IMR-90 (cell line): ENCODE results near the gene XRN1. TPM values are rescaled to one million over a fixed set of nuclear protein-coding genes. Genes with fewer than 3 reads are reported as not detected.

Experiments used
- ATAC-seq: fragments of 200-7000 bp; cut with Tn5 transposase; 2 replicates; pipeline ENCODE4 v1.9.1; 2020; ENCODE audit warnings: low read depth, mild to moderate bottlenecking, moderate library complexity
- BruUV-seq: library from RNA; stranded (reverse); fragments of 400-500 nt; replicated peaks from 2 replicates; lab custom pipeline; 2021; lab: Mats Ljungman, UMichigan
- CTCF ChIA-PET: fragments of 300-600 bp; formaldehyde crosslinking; extraction: SDS; loops from one replicate; lab custom pipeline; 2021; ENCODE audit warnings: antibody characterized with exemption; lab: Yijun Ruan, JAX
- POLR2A ChIA-PET: fragments of 300-600 bp; sonication (Branson Sonifier 250); formaldehyde crosslinking; loops from one replicate; lab custom pipeline; 2022; ENCODE audit warnings: antibody characterized with exemption; ENCODE audit not compliant: unreplicated experiment; lab: Charles Lee
- DNase-seq: peaks from one replicate; pipeline ENCODE4 v3.0.0; 2013
- H2AFZ ChIP-seq: replicated peaks from 2 replicates; pipeline ENCODE3; 2013; ENCODE audit warnings: low read length, mild to moderate bottlenecking; ENCODE audit not compliant: poor library complexity
- H2AK5ac ChIP-seq: 2 replicates; pipeline ENCODE4 v1.6.1; 2013; ENCODE audit warnings: low read depth, low read length, inconsistent platforms
- H2AK9ac ChIP-seq: replicated peaks from 2 replicates; pipeline ENCODE3; 2013; ENCODE audit warnings: mild to moderate bottlenecking, low read depth, low read length, moderate library complexity; ENCODE audit not compliant: poor library complexity
- H2BK120ac ChIP-seq: 2 replicates; pipeline ENCODE4 v1.6.1; 2013; ENCODE audit warnings: low read depth, low read length, inconsistent platforms
- H2BK15ac ChIP-seq: 3 replicates; pipeline ENCODE4 v1.6.1; 2013; ENCODE audit warnings: low read depth, low read length, inconsistent platforms
- H2BK20ac ChIP-seq: 2 replicates; pipeline ENCODE4 v1.6.1; 2013; ENCODE audit warnings: low read depth, mild to moderate bottlenecking, inconsistent platforms, low read length, moderate library complexity
- H2BK5ac ChIP-seq: 2 replicates; pipeline ENCODE4 v1.6.1; 2013; ENCODE audit warnings: mild to moderate bottlenecking, low read depth, low read length, inconsistent platforms; ENCODE audit not compliant: poor library complexity, severe bottlenecking
- H3K14ac ChIP-seq: replicated peaks from 2 replicates; pipeline ENCODE4 v1.6.1; 2013; ENCODE audit warnings: low read depth, low read length, inconsistent platforms
- H3K18ac ChIP-seq: 2 replicates; pipeline ENCODE4 v1.6.1; 2013; ENCODE audit warnings: low read depth, low read length, control low read depth
- H3K23ac ChIP-seq: 2 replicates; pipeline ENCODE4 v1.6.1; 2013; ENCODE audit warnings: low read depth, low read length, inconsistent platforms
- H3K27ac ChIP-seq: 2 replicates; pipeline ENCODE4 v1.5.1; 2013; ENCODE audit warnings: mild to moderate bottlenecking, control low read depth, low read length; ENCODE audit not compliant: insufficient read depth
- H3K27me3 ChIP-seq: 2 replicates; pipeline ENCODE4 v1.6.1; 2013; ENCODE audit warnings: low read length; ENCODE audit not compliant: control insufficient read depth, insufficient read depth
- H3K36me3 ChIP-seq: 2 replicates; pipeline ENCODE4 v1.6.1; 2013; ENCODE audit warnings: low read length, mixed read lengths; ENCODE audit not compliant: control insufficient read depth, insufficient read depth
- H3K4ac ChIP-seq: 2 replicates; pipeline ENCODE4 v1.6.1; 2013; ENCODE audit warnings: low read depth, low read length, inconsistent platforms
- H3K4me1 ChIP-seq: 2 replicates; pipeline ENCODE4 v1.6.1; 2013; ENCODE audit warnings: low read length, mixed read lengths; ENCODE audit not compliant: control insufficient read depth, insufficient read depth
- H3K4me2 ChIP-seq: 2 replicates; pipeline ENCODE4 v1.6.1; 2013; ENCODE audit warnings: low read depth, mild to moderate bottlenecking, control low read depth, low read length, moderate library complexity
- H3K4me3 ChIP-seq: 2 replicates; pipeline ENCODE4 v1.5.1; 2013; ENCODE audit warnings: low read depth, mild to moderate bottlenecking, control low read depth, low read length, moderate library complexity; ENCODE audit not compliant: insufficient read depth
- H3K56ac ChIP-seq: 2 replicates; pipeline ENCODE4 v1.6.1; 2013; ENCODE audit warnings: low read length, inconsistent platforms; ENCODE audit not compliant: insufficient read depth; ENCODE audit errors: extremely low read depth
- H3K79me1 ChIP-seq, 2 experiments: 2 replicates each; pipeline ENCODE4 v1.6.1; 2013; ENCODE audit warnings: low read length in 2 of 2, inconsistent platforms in 1 of 2, low read depth in 1 of 2
- H3K9ac ChIP-seq: 2 replicates; pipeline ENCODE4 v1.6.1; 2013; ENCODE audit warnings: low read depth, low read length, control low read depth
- H3K9me1 ChIP-seq: 2 replicates; pipeline ENCODE4 v1.6.1; 2013; ENCODE audit warnings: low read length, inconsistent platforms; ENCODE audit not compliant: insufficient read depth
- H3K9me3 ChIP-seq: 2 replicates; pipeline ENCODE4 v1.6.1; 2013; ENCODE audit warnings: low read length; ENCODE audit not compliant: control insufficient read depth, insufficient read depth
- H4K20me1 ChIP-seq: 2 replicates; pipeline ENCODE4 v1.6.1; 2013; ENCODE audit warnings: low read length, inconsistent platforms; ENCODE audit not compliant: insufficient read depth
- H4K5ac ChIP-seq: 2 replicates; pipeline ENCODE4 v1.6.1; 2013; ENCODE audit warnings: mild to moderate bottlenecking, low read depth, low read length, control low read depth
- H4K8ac ChIP-seq, 2 experiments: 2 replicates each; pipeline ENCODE4 v1.6.1; 2013; ENCODE audit warnings: low read depth in 2 of 2, low read length in 2 of 2, control low read depth in 1 of 2, inconsistent platforms in 1 of 2
- H4K91ac ChIP-seq: 2 replicates; pipeline ENCODE4 v1.6.1; 2013; ENCODE audit warnings: low read depth, low read length, inconsistent platforms; ENCODE audit not compliant: insufficient read depth
- CHD1 ChIP-seq: IDR thresholded peaks from 2 replicates; pipeline ENCODE4 v1.6.1; 2012; ENCODE audit warnings: low read depth, low read length, improper control_type of control experiment
- RAD21 ChIP-seq: IDR thresholded peaks from 2 replicates; pipeline ENCODE4 v1.6.1; 2012; ENCODE audit warnings: low read length, improper control_type of control experiment
- WGBS, 2 experiments: methylation state at CpG; one replicate each; pipeline versions ENCODE4 v1.1.5 to v1.1.7; 2013; ENCODE audit warnings: missing lambda C conversion rate in 2 of 2; ENCODE audit not compliant: insufficient read length in 1 of 2; ENCODE audit errors: extremely low coverage in 2 of 2; 5-methylcytosine and 5-hydroxymethylcytosine counted together
- dilution Hi-C: fragments of 300-500 bp; cut with HindIII; formaldehyde crosslinking; loops from one replicate; pipeline ENCODE4 v1.14.3; 2018; ENCODE audit warnings: low sequenced_read_pairs; ENCODE audit not compliant: unreplicated experiment
- in situ Hi-C: fragments of 300-500 bp; cut with MboI; formaldehyde crosslinking; loops from 3 replicates; pipeline ENCODE4 v1.14.3; 2019; ENCODE audit warnings: low sequenced_read_pairs, inconsistent platforms, mixed read lengths
- intact Hi-C: fragments of 100-400 bp; cut with micrococcal nuclease; formaldehyde crosslinking; loops from 2 replicates; pipeline ENCODE4 v1.10.0; 2022
- polyA plus RNA-seq, 3 experiments: library from polyadenylated mRNA; depleted of rRNA; stranded (reverse); fragments of >200 nt; gene quantifications; 2 replicates each; pipeline ENCODE4 v1.2.3, GENCODE V29; 2012; ENCODE audit warnings: low replicate concordance in 1 of 3
- total RNA-seq: library from RNA; depleted of rRNA; stranded (reverse); fragments of >200 nt; gene quantifications from 2 replicates; pipeline ENCODE4 v1.2.3, GENCODE V29; 2012

The XRN1 gene
- total and polyA plus RNA-seq, 2 of the 4 experiments (the other 2 are of a cell fraction): 6.0 to 21.5 TPM

GRCh38 chr3:142445816-142446254 is 2.0 kb downstream of the XRN1 start:
- Histone ChIP-seq H3K56ac (no peak overlapping the region), H3K14ac (0 out of 2 replicates have a peak overlapping the region, but pooled peaks have one; percentile 22), H3K4me2 (peak overlapping the region; percentile 58), H3K4me3 (no peak overlapping the region), H3K4me1 (peaks cover 4% of the 10 kb centered on the region; the same call in 1 of the 2 replicates), H2AK5ac (no peak overlapping the region), H3K23ac (peak overlapping the region; percentile 74; the same call in 1 of the 2 replicates), H4K8ac (no peak overlapping the region), H3K27me3 (no peaks in the 10 kb centered on the region), H3K18ac (no peak overlapping the region), H4K20me1 (peaks cover 12% of the 10 kb centered on the region), H2BK5ac (no peak overlapping the region), H2AFZ (no peak overlapping the region), H2BK15ac (no peak overlapping the region), H3K4ac (no peak overlapping the region), H3K79me1 (peaks cover 9 to 39% of the 10 kb centered on the region in 2 experiments; a peak in 3 of 4 replicates), H3K9ac (peak overlapping the region; percentile 34; the same call in 1 of the 2 replicates), H2AK9ac (no peak overlapping the region), H4K91ac (no peak overlapping the region), H3K36me3 (peaks cover 4% of the 10 kb centered on the region), H2BK20ac (no peak overlapping the region), H3K9me3 (no peaks in the 10 kb centered on the region), H3K27ac (no peak overlapping the region), H3K9me1 (no peaks in the 10 kb centered on the region), H2BK120ac (no peak overlapping the region), H4K5ac (no peak overlapping the region)
- dilution Hi-C loops: no loop called here
- ATAC-seq: no peak
- CTCF ChIA-PET: no interaction called here
- POLR2A ChIA-PET: no interaction called here
- no CpG with 5 or more reads among the region's 6 CpGs for WGBS, 2 experiments
- TF ChIP-seq RAD21: no peak
- TF ChIP-seq CHD1: no peak
- BruUV-seq: no TSS peak
- DNase-seq: peak; percentile 53
- in situ Hi-C loops: no loop called here
- intact Hi-C loops: no loop called here
